Measurements from ENCODE around the gene PPP1R9A. TPM values are rescaled to one million over a fixed set of nuclear protein-coding genes. Genes with fewer than 3 reads are reported as not detected.

PPP1R9A gene
- total RNA-seq, 1 experiment from 2014 or later: 13.5 TPM

- H3K27ac ChIP-seq (ENCODE audit: low read depth, low read length): no peak overlapping the region
- no peaks in the 10 kb centered on the region for H3K9me3 ChIP-seq (ENCODE audit: control insufficient read depth in 1 of 2, insufficient read depth in 1 of 2, low read depth in 1 of 2, low read length in 2 of 2)
- no peak for TF ChIP-seq CBX3 (IDR thresholded peaks at IDR 0.05; ENCODE audit: low read depth)
- TF ChIP-seq POLR2AphosphoS5 (IDR thresholded peaks at IDR 0.05; ENCODE audit: low read depth, low read length): no peak
- TF ChIP-seq ATF3 (IDR thresholded peaks at IDR 0.05): no peak
- TF ChIP-seq SRF (IDR thresholded peaks at IDR 0.05; ENCODE audit: low read depth): no peak
- TF ChIP-seq RAD21 (IDR thresholded peaks at IDR 0.05; ENCODE audit: low read depth): no peak
- TF ChIP-seq ELF1 (IDR thresholded peaks at IDR 0.05; ENCODE audit: borderline replicate concordance, low read depth): no peak
- TF ChIP-seq ZFX (IDR thresholded peaks at IDR 0.05): no peak
- no peak for TF ChIP-seq CTCF (IDR thresholded peaks at IDR 0.05 in 2 of 3, conservative IDR thresholded peaks at IDR 0.05 in 1 of 3; ENCODE audit: borderline replicate concordance in 1 of 3, insufficient read depth in 1 of 3, low read depth in 2 of 3, low read length in 2 of 3)
- TF ChIP-seq ZBTB33 (IDR thresholded peaks at IDR 0.05; ENCODE audit: extremely low read depth, insufficient replicate concordance, low read length): no peak
- BruUV-seq (replicated peaks): no TSS peak
- H3K4me3 ChIP-seq (replicated peaks in 1 of 2; ENCODE audit: low read depth in 1 of 2, low read length in 2 of 2): no peak overlapping the region
- no peaks in the 10 kb centered on the region for H4K20me1 ChIP-seq (ENCODE audit: insufficient read depth)
- H3K4me1 ChIP-seq (ENCODE audit: control insufficient read depth in 1 of 2, insufficient read depth in 2 of 2, low read length in 2 of 2): no peaks in the 10 kb centered on the region
- ChIA-PET RAD21 (ENCODE audit: low non-redundant PET in 1 of 2, low total read pairs in 2 of 2, uncharacterized antibody in 2 of 2, unreplicated experiment in 2 of 2) (no interaction called here), POLR2A (no interaction called here), CTCF (no interaction called here)
- no peaks in the 10 kb centered on the region for H3K36me3 ChIP-seq (ENCODE audit: control insufficient read depth in 1 of 2, insufficient read depth in 2 of 2, low read length in 2 of 2)
- no peaks in the 10 kb centered on the region for H3K9me2 ChIP-seq (ENCODE audit: insufficient read depth)
- intact Hi-C loops (cut with micrococcal nuclease): no loop called here
- H3K9ac ChIP-seq (ENCODE audit: low read length): no peak overlapping the region
- no peaks in the 10 kb centered on the region for H3K27me3 ChIP-seq (ENCODE audit: insufficient read depth, low read length)
- DNase-seq (ENCODE audit: low read depth, low spot score): no peak
- ATAC-seq: no peak
- no peak overlapping the region for H3K4me2 ChIP-seq (ENCODE audit: low read length)
- no peak overlapping the region for H2AFZ ChIP-seq (ENCODE audit: low read depth, low read length, poor library complexity, severe bottlenecking)
- H3K79me2 ChIP-seq (ENCODE audit: insufficient read depth, low read length): no peaks in the 10 kb centered on the region
Observed at GRCh38 chr7:95095259-95095965, 188.0 kb downstream of the PPP1R9A start.
